ENCODE results near the gene SLC28A1. TPM values are rescaled to one million over a fixed set of nuclear protein-coding genes. Genes with fewer than 3 reads are reported as not detected.
A peak's percentile ranks its signal among the peaks of the same experiment; 100 is the strongest.
"Not testable (repeated sequence)": the region's sequence is repeated elsewhere in the genome, so short reads cannot be mapped to it uniquely, and the experiment has no call there.

Gene SLC28A1
- total RNA-seq, 1 experiment from 2014 or later = not detected

DNA sequence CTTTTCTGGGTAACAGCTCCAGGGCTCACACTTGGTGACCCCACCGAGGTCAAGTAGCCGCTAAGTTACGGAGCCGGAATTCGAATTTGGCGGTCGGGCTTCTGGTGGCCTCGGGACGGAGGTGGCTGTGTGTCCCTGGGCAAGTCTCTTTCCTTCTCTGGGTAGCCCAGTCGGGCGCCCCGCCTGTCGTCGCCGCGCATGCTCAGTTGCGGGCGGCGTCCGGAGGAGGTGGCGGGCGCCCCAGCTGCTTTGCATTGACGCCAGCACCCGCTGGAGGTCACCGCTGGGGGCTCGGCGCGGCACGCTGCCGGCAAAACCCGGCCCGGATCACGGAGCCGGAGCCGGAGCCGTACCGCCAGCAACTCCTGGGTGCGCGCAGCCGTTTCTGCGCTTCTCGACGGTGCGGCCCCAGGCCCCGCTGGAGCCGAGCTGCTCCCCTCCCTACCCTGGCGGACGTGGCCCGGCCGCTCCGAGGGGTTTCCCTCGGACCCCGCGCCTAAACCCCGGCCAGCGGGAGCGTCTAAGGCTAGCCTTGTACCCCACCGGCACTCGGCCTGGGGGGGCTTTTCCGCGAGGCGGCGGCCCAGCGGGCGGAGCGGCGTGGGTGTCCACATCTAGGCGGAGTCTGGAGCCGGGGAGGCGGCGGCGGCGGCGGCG is 96.7 kb downstream of the SLC28A1 start:
- DNase-seq (ENCODE audit: low spot score) = peak; percentile 64

DNA sequence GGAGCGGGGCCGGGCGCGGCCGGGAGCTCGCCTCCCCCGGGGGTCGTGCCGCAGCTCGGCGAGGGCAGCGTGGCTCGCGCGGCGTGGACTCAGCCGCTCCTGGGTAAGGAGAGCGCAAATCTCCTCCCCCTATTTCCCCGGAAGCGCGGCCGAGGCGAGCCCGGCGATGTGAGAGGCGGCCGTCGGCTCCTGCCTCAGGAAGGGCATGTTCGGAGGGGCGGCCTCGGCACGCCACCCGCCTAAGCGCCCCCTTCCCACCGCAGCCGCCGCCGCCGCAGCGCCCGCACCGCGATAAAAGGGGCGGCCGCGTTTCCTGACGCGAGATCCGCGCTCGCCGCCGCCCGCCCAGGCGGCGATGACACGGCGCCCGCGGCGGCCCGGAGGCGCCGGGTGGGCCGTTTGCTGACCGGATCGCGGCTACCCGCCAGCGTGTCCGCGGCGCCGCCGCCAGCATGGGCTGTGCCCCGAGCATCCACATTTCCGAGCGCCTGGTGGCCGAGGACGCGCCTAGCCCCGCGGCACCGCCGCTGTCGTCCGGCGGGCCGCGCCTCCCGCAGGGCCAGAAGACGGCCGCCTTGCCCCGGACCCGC is 97.3 kb downstream of the SLC28A1 start, which contains the start of gene PDE8A:
Gene PDE8A, plus strand, starts transcription at position 146 of the 590 bp plus-strand sequence. Its CDS starts 307 bp downstream, at position 453.
- DNase-seq (ENCODE audit: low spot score) = no peak
- in situ Hi-C loops (cut with HindIII; ENCODE audit: low sequenced_read_pairs) = no loop called here

More for the DNA sequence above, 96.7 kb downstream of the SLC28A1 start:
- in situ Hi-C loops (cut with HindIII; ENCODE audit: low sequenced_read_pairs) = no loop called here

DNA sequence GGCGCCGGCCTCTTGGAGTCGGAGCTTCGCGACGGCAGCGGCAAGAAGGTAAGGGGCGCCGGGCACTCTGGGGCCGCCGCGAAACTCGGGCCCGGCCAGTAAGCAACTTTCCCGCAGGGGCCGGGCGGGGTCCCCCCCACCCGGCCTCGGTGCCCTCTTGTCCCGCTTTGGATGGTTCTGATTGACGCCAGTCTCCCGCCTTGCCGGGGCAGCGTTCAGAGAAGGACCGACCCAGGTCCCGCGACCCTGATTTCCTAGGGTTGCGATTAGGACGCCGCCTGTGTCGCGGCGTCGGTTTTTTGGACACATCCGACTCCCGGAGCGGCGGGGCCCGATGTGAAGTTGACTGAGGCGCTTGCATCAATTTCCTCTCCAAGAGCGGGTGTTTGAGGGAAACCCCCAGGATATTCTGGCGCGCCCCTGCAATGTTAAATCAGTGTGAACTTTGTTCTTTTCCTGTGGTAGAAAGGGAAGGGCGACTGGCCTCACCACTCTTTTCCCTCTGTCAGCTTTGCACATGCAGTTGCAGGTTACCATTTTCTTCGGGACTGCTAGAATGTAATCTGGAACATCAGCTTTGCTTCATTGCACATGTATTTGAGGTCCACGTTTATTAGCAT is 97.9 kb downstream of the SLC28A1 start:
- no peak for DNase-seq (ENCODE audit: low spot score)
- in situ Hi-C loops (cut with HindIII; ENCODE audit: low sequenced_read_pairs) = no loop called here

DNA sequence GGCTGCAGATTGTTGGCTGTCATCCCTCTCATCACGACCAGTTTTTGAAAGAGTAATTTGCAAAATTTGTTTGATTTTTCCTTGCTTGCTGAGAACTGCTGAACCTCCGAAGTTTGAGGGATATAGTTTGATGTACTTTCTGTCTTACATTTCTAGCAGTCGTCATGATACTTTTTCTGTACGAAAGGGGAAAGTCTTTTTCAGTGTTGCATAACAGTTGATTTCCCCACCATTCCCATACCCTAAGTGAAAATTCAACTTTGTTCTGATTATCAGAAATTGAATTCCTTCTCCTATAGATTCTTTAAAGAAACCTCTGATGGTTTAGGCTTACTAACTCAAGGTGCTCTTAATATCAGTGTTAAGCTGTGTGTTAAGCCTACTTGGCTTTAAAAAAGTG is 98.8 kb downstream of the SLC28A1 start:
- in situ Hi-C loops (cut with HindIII; ENCODE audit: low sequenced_read_pairs) = no loop called here
- no peak for DNase-seq (ENCODE audit: low spot score)

GRCh38 chr15:84983711-84984110 is 99.2 kb downstream of the SLC28A1 start:
- in situ Hi-C loops (cut with HindIII; ENCODE audit: low sequenced_read_pairs) = no loop called here
- DNase-seq (ENCODE audit: low spot score) = no peak

- in situ Hi-C loops (cut with HindIII; ENCODE audit: low sequenced_read_pairs) = no loop called here
- no peak for DNase-seq (ENCODE audit: low spot score)
These were observed 100.7 kb downstream of the SLC28A1 start for GRCh38 chr15:84985158-84985557.

GRCh38 chr15:84987351-84987750 is 102.9 kb downstream of the SLC28A1 start:
- DNase-seq (ENCODE audit: low spot score); in situ Hi-C loops (cut with HindIII; ENCODE audit: low sequenced_read_pairs): not testable (repeated sequence)

DNA sequence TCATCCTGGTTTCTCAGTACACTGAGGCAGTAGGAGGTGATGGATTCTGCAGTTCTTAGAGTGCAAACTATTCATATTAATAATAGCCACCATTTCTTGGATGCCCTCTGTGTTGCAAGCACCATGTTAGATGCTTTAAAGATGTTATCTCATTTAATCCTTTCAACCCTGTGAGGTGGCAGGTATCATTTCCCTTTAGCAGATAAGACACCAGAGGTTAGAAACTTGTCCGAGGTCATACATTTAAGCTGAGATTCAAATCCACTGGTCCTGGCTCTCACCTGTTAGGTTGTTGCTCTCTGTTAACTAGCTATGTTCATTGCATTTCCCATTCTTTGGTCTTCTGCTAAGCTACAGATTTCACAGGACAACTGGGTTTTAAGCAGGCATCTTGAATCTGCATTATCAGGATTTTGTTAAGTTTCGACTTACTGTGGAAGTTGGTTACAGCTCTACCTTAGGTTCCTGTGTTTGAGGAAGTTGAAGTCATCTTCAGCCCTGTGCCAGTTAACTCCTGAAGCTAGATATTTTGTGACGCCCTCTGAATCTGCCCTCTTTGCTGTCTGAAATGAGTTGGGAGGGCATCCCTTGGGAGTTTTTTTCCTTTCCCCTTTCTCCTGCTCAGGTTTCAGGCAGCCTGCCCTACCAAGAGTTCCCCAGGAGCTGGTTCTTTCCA is 103.6 kb downstream of the SLC28A1 start:
- in situ Hi-C loops (cut with HindIII; ENCODE audit: low sequenced_read_pairs) = no loop called here
- no peak for DNase-seq (ENCODE audit: low spot score)

- DNase-seq (ENCODE audit: low spot score) = no peak
- in situ Hi-C loops (cut with HindIII; ENCODE audit: low sequenced_read_pairs) = no loop called here
These were observed 104.6 kb downstream of the SLC28A1 start for GRCh38 chr15:84988909-84989644.

- in situ Hi-C loops (cut with HindIII; ENCODE audit: low sequenced_read_pairs) = no loop called here
These were observed 106.0 kb downstream of the SLC28A1 start for GRCh38 chr15:84990507-84990906.

GRCh38 chr15:84991014-84991712 is 106.7 kb downstream of the SLC28A1 start:
- in situ Hi-C loops (cut with HindIII; ENCODE audit: low sequenced_read_pairs) = no loop called here
- DNase-seq (ENCODE audit: low spot score) = no peak

More at GRCh38 chr15:84990507-84990906, 106.0 kb downstream of the SLC28A1 start:
- DNase-seq (ENCODE audit: low spot score) = no peak

DNA sequence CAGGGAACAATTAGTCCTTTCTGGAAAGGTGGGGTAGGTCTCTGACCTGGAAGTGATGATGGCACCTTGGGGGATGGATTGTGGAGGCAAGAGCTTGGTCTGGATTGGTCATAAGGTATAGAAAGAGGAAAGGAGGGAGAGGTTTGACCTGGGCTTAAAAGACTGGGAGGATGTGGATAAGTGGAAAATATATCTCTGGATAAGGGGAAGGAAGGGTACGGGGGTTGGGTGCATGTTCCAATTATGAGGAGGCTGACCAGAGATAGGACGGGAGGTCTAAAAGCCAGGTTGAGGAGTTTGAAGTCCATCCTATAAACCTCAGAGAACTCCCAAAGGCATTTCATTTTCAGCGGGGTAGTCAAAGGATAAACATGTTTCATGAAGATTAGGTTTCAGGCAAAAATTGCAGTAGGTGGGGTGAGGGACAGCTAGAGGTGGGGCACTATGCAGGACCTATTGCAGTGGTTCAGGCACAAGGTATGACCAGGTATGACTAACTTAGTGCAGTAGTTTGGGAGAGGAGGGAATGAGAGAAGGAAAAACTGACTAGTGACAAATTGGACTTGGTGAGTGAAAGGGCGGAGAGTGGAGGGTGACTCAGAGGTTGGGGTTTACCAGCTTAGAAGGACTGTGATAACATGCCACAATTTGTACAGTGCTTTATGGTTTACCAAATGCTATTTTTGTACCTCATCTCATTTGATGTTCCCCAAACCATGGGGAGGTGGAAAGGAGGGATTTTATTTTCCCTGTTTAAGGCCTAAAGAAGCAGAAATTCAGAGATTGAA is 107.9 kb downstream of the SLC28A1 start:
- DNase-seq (ENCODE audit: low spot score) = no peak
- in situ Hi-C loops (cut with HindIII; ENCODE audit: low sequenced_read_pairs) = no loop called here

Other genes starting within 250 kb of the SLC28A1 start
- gene WDR73, start 230.4 kb upstream of the SLC28A1 start, total RNA-seq (2014; rRNA removed; shearing (Covaris generic)) = 55.7 and 60.4 TPM in 2 replicates
- gene NMB, start 226.5 kb upstream of the SLC28A1 start, total RNA-seq (2014; rRNA removed; shearing (Covaris generic)) = 4.5 and 5.6 TPM in 2 replicates
- 350 and 354 TPM in 2 replicates for gene SEC11A, start 168.5 kb upstream of the SLC28A1 start, total RNA-seq (2014; rRNA removed; shearing (Covaris generic))
- 3.3 and 6.6 TPM in 2 replicates for gene ZNF592, start 136.1 kb upstream of the SLC28A1 start, total RNA-seq (2014; rRNA removed; shearing (Covaris generic))
- 0.06 and 0.20 TPM in 2 replicates for gene ALPK3, start 67.3 kb upstream of the SLC28A1 start, total RNA-seq (2014; rRNA removed; shearing (Covaris generic))
- 19.9 and 21.4 TPM in 2 replicates for gene PDE8A, start 97.2 kb downstream of the SLC28A1 start, total RNA-seq (2014; rRNA removed; shearing (Covaris generic))

All from G401 (cell line).